ENCODE measurements around the gene STK39.

STK39 gene

GRCh38 chr2:168254158-168254935, 7.0 kb upstream of the STK39 start:
- peak; percentile 89 for FAIRE-seq
- no peak for TF ChIP-seq POLR2A (IDR thresholded peaks at IDR 0.05; ENCODE audit: low read depth, low read length)
- peak; percentile 34 for DNase-seq (ENCODE audit: insufficient read length, low spot score)

GRCh38 chr2:168253379-168253778, 6.0 kb upstream of the STK39 start:
- TF ChIP-seq POLR2A (IDR thresholded peaks at IDR 0.05; ENCODE audit: low read depth, low read length) = no peak
- no peak for DNase-seq (ENCODE audit: insufficient read length, low spot score)

DNA sequence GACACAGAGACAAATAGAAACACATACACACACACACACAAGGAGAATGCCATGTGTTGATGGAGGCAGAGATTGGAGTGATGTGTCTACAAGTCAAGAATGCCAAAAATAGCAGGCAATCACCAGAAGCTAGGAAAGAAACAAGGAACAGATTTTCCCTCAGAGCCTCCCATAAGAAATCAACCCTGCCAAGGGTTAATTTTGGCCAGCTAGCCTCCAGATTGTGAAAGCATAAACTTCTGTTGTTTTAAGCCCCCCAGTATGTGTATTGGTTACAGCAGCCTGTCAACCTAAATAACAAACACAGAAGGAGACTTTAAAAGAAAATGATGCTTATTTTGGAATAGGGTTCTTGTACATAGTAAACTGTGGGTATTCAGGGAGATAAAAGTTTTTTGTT, 5.6 kb upstream of the STK39 start:
- FAIRE-seq (no peak), DNase-seq (ENCODE audit: insufficient read length, low spot score) (no peak)
- no peak for TF ChIP-seq POLR2A (IDR thresholded peaks at IDR 0.05; ENCODE audit: low read depth, low read length)

More at GRCh38 chr2:168253379-168253778, 6.0 kb upstream of the STK39 start:
- no peak for FAIRE-seq

DNA sequence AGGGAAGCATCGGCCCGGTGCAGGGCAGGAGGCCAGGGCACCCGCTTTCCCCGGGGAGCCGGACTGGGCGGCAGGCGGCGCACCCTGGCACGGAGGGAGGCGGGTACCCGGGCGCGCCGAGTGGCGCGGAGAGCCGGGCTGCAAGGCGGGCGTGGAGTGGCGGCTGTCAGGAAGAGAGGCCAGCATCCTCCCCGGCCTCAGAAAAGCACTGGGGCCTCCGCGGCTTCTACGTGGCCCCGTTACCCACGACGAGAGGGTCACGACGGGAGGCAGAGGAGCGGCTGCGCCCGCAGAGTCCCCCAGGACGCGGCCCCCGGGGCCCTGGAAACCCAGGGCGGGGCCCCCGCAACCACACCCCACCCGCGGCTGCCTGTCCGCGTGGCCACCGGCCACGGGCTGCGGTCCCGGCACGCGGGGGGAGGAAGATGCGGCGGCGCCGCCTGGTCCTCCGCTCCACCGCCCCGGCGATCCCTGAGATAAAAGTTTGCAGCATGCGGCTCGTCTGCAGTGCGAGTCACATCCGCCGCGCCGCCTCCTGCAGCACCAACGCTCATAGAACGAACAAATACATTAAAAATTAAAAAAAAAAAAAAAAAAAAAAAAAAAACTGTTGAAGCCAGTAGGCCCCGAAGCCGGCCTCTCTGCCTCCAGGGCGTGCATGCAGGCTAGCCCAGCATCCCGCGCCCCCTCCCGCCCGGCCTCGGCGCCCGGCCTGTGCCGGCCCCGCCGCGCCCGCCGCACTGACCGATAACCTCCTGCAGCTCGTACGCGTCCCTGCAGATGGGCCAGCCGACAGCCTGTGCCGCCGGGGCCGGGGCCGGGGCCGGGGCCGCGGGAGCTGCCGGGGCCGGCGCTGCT, 683 bp downstream of the STK39 start:
- no peak for FAIRE-seq
- TF ChIP-seq POLR2A (IDR thresholded peaks at IDR 0.05; ENCODE audit: low read depth, low read length) = peak; percentile 4; the same call in 1 of the 2 replicates
- peak; percentile 60 for DNase-seq (ENCODE audit: insufficient read length, low spot score)

DNA sequence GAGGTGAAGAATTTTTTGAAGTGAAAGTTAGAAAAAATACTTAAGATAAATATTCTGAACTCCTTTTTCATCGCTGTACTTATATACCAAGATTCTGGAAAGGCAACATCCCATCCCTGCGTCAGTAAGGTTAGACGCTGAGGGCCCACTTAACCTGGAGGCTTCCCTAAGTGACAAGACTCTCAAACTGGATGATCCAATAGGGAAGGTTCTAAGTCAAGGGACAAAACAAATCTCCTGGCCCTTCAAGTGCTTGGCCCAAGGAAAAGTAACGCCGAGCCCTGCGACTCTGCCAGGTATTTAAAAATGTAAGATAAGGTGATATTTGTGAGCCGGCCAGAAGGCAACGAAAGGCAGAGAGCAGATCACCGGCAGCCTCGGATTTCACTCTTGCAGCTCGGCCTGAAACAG, 1.3 kb downstream of the STK39 start:
- no peak for TF ChIP-seq POLR2A (IDR thresholded peaks at IDR 0.05; ENCODE audit: low read depth, low read length)
- FAIRE-seq (no peak), DNase-seq (ENCODE audit: insufficient read length, low spot score) (no peak)

DNA sequence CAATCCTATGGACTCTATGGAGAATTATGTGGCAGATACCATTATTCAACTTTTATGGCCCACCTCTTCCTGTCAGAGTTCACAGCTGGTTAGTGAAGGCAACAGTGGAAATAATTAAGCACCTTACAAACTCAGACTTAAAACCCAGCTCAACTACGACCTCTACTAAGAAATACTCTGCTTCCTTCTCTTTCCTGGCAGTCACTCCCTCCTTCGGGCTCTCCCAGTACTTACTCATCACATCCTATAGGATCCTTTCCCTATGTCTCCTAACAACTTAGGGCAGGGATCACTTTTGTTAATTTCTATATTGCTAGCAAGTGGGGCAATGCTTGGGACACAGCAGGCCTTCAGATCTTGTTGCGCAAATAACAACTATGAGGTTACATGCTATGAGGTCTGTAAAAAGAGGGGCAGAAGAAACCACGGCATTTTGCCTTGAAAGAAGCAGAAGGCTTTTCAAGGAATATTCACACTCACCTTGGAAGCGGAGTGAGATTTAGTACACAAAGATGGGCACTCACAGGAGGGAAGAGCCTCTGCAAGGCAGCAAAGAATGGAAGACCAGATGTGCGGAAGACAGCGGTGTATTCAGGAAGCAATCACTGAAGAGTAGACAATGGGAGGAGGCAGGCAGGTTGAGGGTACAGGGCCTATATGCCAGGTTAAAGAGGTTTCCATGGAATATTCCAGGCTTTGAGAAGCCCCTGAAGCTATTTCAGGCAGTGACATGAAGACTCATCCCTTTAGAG, 2.1 kb downstream of the STK39 start:
- no peak for TF ChIP-seq POLR2A (IDR thresholded peaks at IDR 0.05; ENCODE audit: low read depth, low read length)
- DNase-seq (ENCODE audit: insufficient read length, low spot score) (no peak), FAIRE-seq (no peak)

GRCh38 chr2:168244318-168244717, 3.1 kb downstream of the STK39 start:
- DNase-seq (ENCODE audit: insufficient read length, low spot score) (no peak), FAIRE-seq (no peak)
- TF ChIP-seq POLR2A (IDR thresholded peaks at IDR 0.05; ENCODE audit: low read depth, low read length) = no peak

GRCh38 chr2:168243061-168243460, 4.3 kb downstream of the STK39 start:
- no peak for TF ChIP-seq POLR2A (IDR thresholded peaks at IDR 0.05; ENCODE audit: low read depth, low read length)
- DNase-seq (ENCODE audit: insufficient read length, low spot score) = no peak
- FAIRE-seq = no peak

- no peak for TF ChIP-seq POLR2A (IDR thresholded peaks at IDR 0.05; ENCODE audit: low read depth, low read length)
Measured at GRCh38 chr2:168241746-168242145, 5.6 kb downstream of the STK39 start.

DNA sequence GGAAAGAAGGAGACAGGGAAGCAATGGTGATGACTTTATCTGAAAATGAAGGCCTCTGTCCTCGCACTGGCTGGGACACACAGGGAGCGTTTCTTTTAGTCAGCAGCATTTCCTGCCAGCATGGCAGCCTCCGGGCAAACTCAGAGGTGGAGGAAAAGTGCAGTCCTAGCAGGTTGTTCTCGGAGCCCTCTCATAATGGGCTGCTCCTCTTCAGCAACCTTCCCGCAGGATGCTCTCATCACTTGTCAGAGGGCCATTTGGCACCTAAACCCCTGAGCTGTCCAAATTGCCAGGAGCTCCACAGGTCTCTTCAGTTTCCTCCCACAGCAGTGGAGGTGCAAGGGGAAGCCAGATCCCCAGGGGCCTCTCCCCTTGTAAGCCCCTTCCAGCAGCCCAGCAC, 6.2 kb downstream of the STK39 start:
- FAIRE-seq = no peak

More at GRCh38 chr2:168241746-168242145, 5.6 kb downstream of the STK39 start:
- FAIRE-seq = no peak
- no peak for DNase-seq (ENCODE audit: insufficient read length, low spot score)

DNA sequence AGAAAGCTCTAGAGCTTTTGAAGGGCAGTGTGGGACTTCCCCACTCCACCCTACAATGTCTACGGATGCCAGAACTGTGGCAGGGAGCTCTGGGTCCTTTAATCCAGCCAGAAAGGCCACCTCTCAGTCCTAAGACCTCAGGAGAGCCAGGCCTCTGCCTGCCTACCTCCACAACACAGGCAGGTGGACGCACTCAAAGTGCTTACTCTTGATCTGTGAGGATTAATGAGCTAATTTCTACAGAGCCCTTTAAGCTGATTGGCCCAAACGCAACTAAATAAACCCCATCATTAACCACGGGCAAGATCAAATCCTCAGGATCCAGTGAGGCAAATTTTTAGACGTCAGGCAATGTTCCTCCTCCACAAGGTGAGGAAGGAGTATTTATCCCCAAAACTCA, 8.1 kb downstream of the STK39 start:
- no peak for TF ChIP-seq POLR2A (IDR thresholded peaks at IDR 0.05; ENCODE audit: low read depth, low read length)
- no peak for DNase-seq (ENCODE audit: insufficient read length, low spot score)
- FAIRE-seq = no peak

More for the DNA sequence above, 6.2 kb downstream of the STK39 start:
- DNase-seq (ENCODE audit: insufficient read length, low spot score) = no peak
- no peak for TF ChIP-seq POLR2A (IDR thresholded peaks at IDR 0.05; ENCODE audit: low read depth, low read length)

DNA sequence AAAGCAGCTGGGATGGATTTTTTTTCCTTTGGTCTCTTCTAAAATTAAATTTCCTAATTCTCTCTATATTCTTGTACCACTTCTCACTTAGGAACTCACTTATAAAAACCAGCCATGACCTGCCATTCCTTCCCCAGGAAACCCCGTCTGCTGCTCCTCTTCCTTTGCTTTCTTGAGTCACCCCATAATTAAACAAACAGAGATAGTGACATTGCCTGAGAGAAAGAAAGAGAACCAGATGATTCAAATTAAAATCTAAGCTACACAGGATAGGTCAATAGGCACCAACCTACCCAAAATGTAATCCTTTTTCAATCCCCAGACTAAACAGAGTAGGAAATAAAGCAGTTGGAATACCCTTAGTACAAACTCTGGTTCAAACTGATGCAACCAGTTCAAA, 9.7 kb downstream of the STK39 start:
- TF ChIP-seq POLR2A (IDR thresholded peaks at IDR 0.05; ENCODE audit: low read depth, low read length) = no peak
- DNase-seq (ENCODE audit: insufficient read length, low spot score) (no peak), FAIRE-seq (no peak)

- FAIRE-seq (no peak), DNase-seq (ENCODE audit: insufficient read length, low spot score) (no peak)
- no peak for TF ChIP-seq POLR2A (IDR thresholded peaks at IDR 0.05; ENCODE audit: low read depth, low read length)
Measured at GRCh38 chr2:168234407-168235085, 12.8 kb downstream of the STK39 start.
